ENCODE measurements around the gene MRPL28. TPM values are rescaled to one million over a fixed set of nuclear protein-coding genes. Genes with fewer than 3 reads are reported as not detected.
A peak's percentile ranks its signal among the peaks of the same experiment; 100 is the strongest.
"Not testable (repeated sequence)": the region's sequence is repeated elsewhere in the genome, so short reads cannot be mapped to it uniquely, and the experiment has no call there.

MRPL28 gene
- total and polyA plus RNA-seq, 9 donors = 28.4 to 57.7 (median 40.9) TPM

GRCh38 chr16:392450-393030 is 22.2 kb upstream of the MRPL28 start:
- H3K9me3 ChIP-seq = no peaks in the 10 kb centered on the region
- H3K4me1 ChIP-seq (ENCODE audit: insufficient read depth) = no peaks in the 10 kb centered on the region
- H3K27me3 ChIP-seq = no peaks in the 10 kb centered on the region
- intact Hi-C loops (cut with DNase I) = no loop called here
- H3K27ac ChIP-seq = no peak overlapping the region
- H3K36me3 ChIP-seq = no peaks in the 10 kb centered on the region
- TF ChIP-seq EP300 (IDR thresholded peaks at IDR 0.05) (no peak), CTCF (IDR thresholded peaks at IDR 0.05) (no peak), POLR2A (IDR thresholded peaks at IDR 0.05) (no peak)
- H3K4me3 ChIP-seq = no peak overlapping the region
- no peak for DNase-seq
- WGBS, 3 donors = 86 to 96% (median 94%) methylated on average over 7 of the region's 7 CpGs

GRCh38 chr16:391885-392335 is 21.6 kb upstream of the MRPL28 start:
- Histone ChIP-seq H3K27ac (no peak overlapping the region), H3K4me3 (no peak overlapping the region), H3K4me1 (ENCODE audit: insufficient read depth) (no peaks in the 10 kb centered on the region), H3K36me3 (no peaks in the 10 kb centered on the region), H3K27me3 (no peaks in the 10 kb centered on the region), H3K9me3 (no peaks in the 10 kb centered on the region)
- TF ChIP-seq CTCF (IDR thresholded peaks at IDR 0.05) (peak in 1 of 3 donors; percentile 52), POLR2A (IDR thresholded peaks at IDR 0.05) (no peak)
- peak in 3 of 5 donors; percentile 60 to 73 (median 66) for DNase-seq
- WGBS, 3 donors = 71 to 76% (median 74%) methylated on average over 7 of the region's 7 CpGs
- intact Hi-C loops (cut with DNase I) = no loop called here

- WGBS, 3 donors = 79 to 91% (median 89%) methylated on average over 10 of the region's 10 CpGs
- intact Hi-C loops (cut with DNase I) = loop anchor here in 2 of 4 donors (10.0 kb wide), 2 partner anchors 265 to 275 kb away; partner anchors contain the start of gene RHOT2 (in 1 of the 2)
- no peaks in the 10 kb centered on the region for H3K27me3 ChIP-seq
- no peaks in the 10 kb centered on the region for H3K4me1 ChIP-seq (ENCODE audit: insufficient read depth)
- no peak overlapping the region for H3K4me3 ChIP-seq
- H3K27ac ChIP-seq = no peak overlapping the region
- no peak for DNase-seq
- TF ChIP-seq CTCF (IDR thresholded peaks at IDR 0.05) (no peak), POLR2A (IDR thresholded peaks at IDR 0.05) (no peak), EP300 (IDR thresholded peaks at IDR 0.05) (no peak)
- no peaks in the 10 kb centered on the region for H3K36me3 ChIP-seq
- no peaks in the 10 kb centered on the region for H3K9me3 ChIP-seq
These were observed 19.0 kb upstream of the MRPL28 start for GRCh38 chr16:389352-389751.

GRCh38 chr16:387761-388666 is 17.7 kb upstream of the MRPL28 start:
- not testable (repeated sequence) for H3K36me3 ChIP-seq; H3K4me1 ChIP-seq (ENCODE audit: insufficient read depth); H3K4me3 ChIP-seq; H3K9me3 ChIP-seq; H3K27me3 ChIP-seq
- peak overlapping the region; percentile 15 to 30 for H3K27ac ChIP-seq
- 9 to 12% (median 10%) methylated on average over 20 of the region's 20 CpGs for WGBS, 3 donors
- peak in 2 of 5 donors; percentile 54 to 78 for DNase-seq
- intact Hi-C loops (cut with DNase I) = loop anchor here in 2 of 4 donors (10.0 kb wide), 2 partner anchors 267 to 277 kb away; partner anchors contain the start of gene RHOT2 (in 1 of the 2)

All from ovary (tissue), 9 donors.